Mesendoderm (in vitro differentiated cells): ENCODE data around the gene SLC6A16.
A peak's percentile ranks its signal among the peaks of the same experiment; 100 is the strongest.

Source experiments
- DNase-seq: peaks from one replicate; pipeline ENCODE4 v3.0.0; 2013
- H2AK5ac ChIP-seq: 2 replicates; pipeline ENCODE4 v1.6.1; 2013; ENCODE audit warnings: low read length, inconsistent platforms
- H2BK120ac ChIP-seq: 2 replicates; pipeline ENCODE4 v1.6.1; 2013; ENCODE audit warnings: low read depth, mild to moderate bottlenecking, low read length, moderate library complexity, mixed read lengths
- H2BK15ac ChIP-seq: replicated peaks from 2 replicates; pipeline ENCODE4 v1.6.1; 2013; ENCODE audit warnings: low read depth, mild to moderate bottlenecking, moderate library complexity
- H2BK5ac ChIP-seq: 2 replicates; pipeline ENCODE4 v1.6.1; 2013; ENCODE audit warnings: low read length, inconsistent platforms
- H3K18ac ChIP-seq: 2 replicates; pipeline ENCODE4 v1.6.1; 2013; ENCODE audit warnings: mild to moderate bottlenecking, low read length, mixed read lengths
- H3K23ac ChIP-seq: one replicate; pipeline ENCODE4 v1.6.1; 2013; ENCODE audit warnings: low read length
- H3K27ac ChIP-seq: 2 replicates; pipeline ENCODE4 v1.5.1; 2013; ENCODE audit warnings: low read depth, mild to moderate bottlenecking, inconsistent platforms, low read length, moderate library complexity
- H3K27me3 ChIP-seq: 2 replicates; pipeline ENCODE4 v1.6.1; 2013; ENCODE audit warnings: low read length, control low read depth, mild to moderate bottlenecking, inconsistent platforms; ENCODE audit not compliant: insufficient read depth, poor library complexity
- H3K36me3 ChIP-seq: 2 replicates; pipeline ENCODE4 v1.6.1; 2013; ENCODE audit warnings: low read length, inconsistent platforms; ENCODE audit not compliant: control insufficient read depth, insufficient read depth
- H3K4ac ChIP-seq: one replicate; pipeline ENCODE4 v1.6.1; 2013; ENCODE audit warnings: low read depth, mild to moderate bottlenecking, low read length, moderate library complexity
- H3K4me1 ChIP-seq: 2 replicates; pipeline ENCODE4 v1.6.1; 2013; ENCODE audit warnings: low read depth, low read length, inconsistent platforms; ENCODE audit not compliant: control insufficient read depth
- H3K4me2 ChIP-seq: 2 replicates; pipeline ENCODE4 v1.6.1; 2013; ENCODE audit warnings: low read length
- H3K4me3 ChIP-seq: 2 replicates; pipeline ENCODE4 v1.5.1; 2013; ENCODE audit warnings: mild to moderate bottlenecking, low read length
- H3K56ac ChIP-seq: one replicate; pipeline ENCODE4 v1.6.1; 2013; ENCODE audit warnings: low read length
- H3K79me1 ChIP-seq: 2 replicates; pipeline ENCODE4 v1.6.1; 2013; ENCODE audit warnings: low read length, inconsistent platforms
- H3K79me2 ChIP-seq: 2 replicates; pipeline ENCODE4 v1.6.1; 2013; ENCODE audit warnings: mild to moderate bottlenecking, low read length; ENCODE audit not compliant: control insufficient read depth, insufficient read depth
- H3K9ac ChIP-seq: 2 replicates; pipeline ENCODE4 v1.6.1; 2013; ENCODE audit warnings: low read length, inconsistent platforms
- H4K5ac ChIP-seq: one replicate; pipeline ENCODE4 v1.6.1; 2013; ENCODE audit warnings: low read length
- H4K8ac ChIP-seq: one replicate; pipeline ENCODE4 v1.6.1; 2013; ENCODE audit warnings: low read depth, mild to moderate bottlenecking, control low read depth, low read length, moderate library complexity
- WGBS: extraction: QIAGEN DNeasy Blood & Tissue Kit; methylation state at CpG from one replicate; pipeline ENCODE4 v1.1.7; 2013; ENCODE audit warnings: low lambda C conversion rate, missing lambda C conversion rate; ENCODE audit not compliant: insufficient coverage; ENCODE audit errors: extremely low coverage; 5-methylcytosine and 5-hydroxymethylcytosine counted together

SLC6A16 gene

GRCh38 chr19:49364083-49364737 lies 39.2 kb upstream of the SLC6A16 start:
- peak overlapping the region; percentile 62 for H3K56ac ChIP-seq
- peaks cover 1% of the 10 kb centered on the region for H3K36me3 ChIP-seq
- no CpG with 5 or more reads among the region's 27 CpGs for WGBS
- H3K27ac ChIP-seq: peak overlapping the region; percentile 41
- H2AK5ac ChIP-seq: no peak overlapping the region
- H3K4me1 ChIP-seq: no peaks in the 10 kb centered on the region
- peak overlapping the region; percentile 43 for H3K9ac ChIP-seq
- H3K79me2 ChIP-seq: peaks cover 25% of the 10 kb centered on the region
- no peak overlapping the region for H3K18ac ChIP-seq
- no peak overlapping the region for H2BK120ac ChIP-seq
- no peak overlapping the region for H2BK5ac ChIP-seq
- peaks cover 11% of the 10 kb centered on the region for H3K79me1 ChIP-seq
- no peak overlapping the region for H3K4ac ChIP-seq
- no peak overlapping the region for H4K8ac ChIP-seq
- H4K5ac ChIP-seq: no peak overlapping the region
- no peak overlapping the region for H3K23ac ChIP-seq
- H3K4me3 ChIP-seq: no peak overlapping the region
- peak overlapping the region; percentile 11 for H3K4me2 ChIP-seq
- DNase-seq: no peak
- H3K27me3 ChIP-seq: no peaks in the 10 kb centered on the region
- no peak overlapping the region for H2BK15ac ChIP-seq

- WGBS: no CpG with 5 or more reads among the region's 46 CpGs
- Histone ChIP-seq H4K8ac (no peak within 1 kb of the TSS), H3K23ac (peak within 1 kb of the TSS; percentile 97), H3K56ac (peak within 1 kb of the TSS; percentile 91), H2BK15ac (no peak within 1 kb of the TSS), H4K5ac (no peak within 1 kb of the TSS), H3K4me3 (peak within 1 kb of the TSS; percentile 25), H2BK120ac (no peak within 1 kb of the TSS), H2AK5ac (peak within 1 kb of the TSS; percentile 58), H3K36me3 (peaks cover 3% of the 10 kb centered on the region), H3K79me1 (peaks cover 12% of the 10 kb centered on the region), H3K4ac (no peak within 1 kb of the TSS), H3K27ac (peak within 1 kb of the TSS; percentile 87), H3K79me2 (peaks cover 26% of the 10 kb centered on the region), H3K9ac (peak within 1 kb of the TSS; percentile 81), H3K4me2 (peak within 1 kb of the TSS; percentile 75), H2BK5ac (peak within 1 kb of the TSS; percentile 73), H3K27me3 (no peaks in the 10 kb centered on the region), H3K18ac (peak within 1 kb of the TSS; percentile 34), H3K4me1 (no peaks in the 10 kb centered on the region)
- DNase-seq: peak; percentile 100
These were observed 38.5 kb upstream of the SLC6A16 start, which contains the start of gene DKKL1 for GRCh38 chr19:49363268-49364082. TSS of gene DKKL1 (plus strand) at chr19:49363877. CDS start at chr19:49363999, 122 bp downstream.

- Histone ChIP-seq H3K4me3 (peak overlapping the region; percentile 25), H3K23ac (peak overlapping the region; percentile 97), H3K9ac (peak overlapping the region; percentile 81), H3K18ac (peak overlapping the region; percentile 34), H3K27ac (peak overlapping the region; percentile 87), H2BK5ac (peak overlapping the region; percentile 73), H3K4ac (no peak overlapping the region), H3K4me1 (no peaks in the 10 kb centered on the region), H2BK120ac (no peak overlapping the region), H2BK15ac (no peak overlapping the region), H4K5ac (no peak overlapping the region), H3K79me1 (peaks cover 12% of the 10 kb centered on the region), H3K27me3 (no peaks in the 10 kb centered on the region), H3K36me3 (peaks cover 3% of the 10 kb centered on the region), H4K8ac (no peak overlapping the region), H2AK5ac (peak overlapping the region; percentile 58), H3K79me2 (peaks cover 26% of the 10 kb centered on the region), H3K4me2 (peak overlapping the region; percentile 73), H3K56ac (peak overlapping the region; percentile 91)
- DNase-seq: no peak
- WGBS: no CpG with 5 or more reads among the region's 14 CpGs
These were observed 37.9 kb upstream of the SLC6A16 start for GRCh38 chr19:49362929-49363267.

- peak; percentile 82 for DNase-seq
- H2BK120ac ChIP-seq: peak within 1 kb of the TSS; percentile 33
- H2BK15ac ChIP-seq: no peak within 1 kb of the TSS
- no peaks in the 10 kb centered on the region for H3K4me1 ChIP-seq
- peak within 1 kb of the TSS; percentile 97 for H3K23ac ChIP-seq
- peaks cover 3% of the 10 kb centered on the region for H3K36me3 ChIP-seq
- peaks cover 15% of the 10 kb centered on the region for H3K79me1 ChIP-seq
- H2AK5ac ChIP-seq: peak within 1 kb of the TSS; percentile 58
- peak within 1 kb of the TSS; percentile 75 for H3K4me2 ChIP-seq
- WGBS: no CpG with 5 or more reads among the region's 52 CpGs
- H3K27me3 ChIP-seq: no peaks in the 10 kb centered on the region
- peaks cover 26% of the 10 kb centered on the region for H3K79me2 ChIP-seq
- H3K4me3 ChIP-seq: peak within 1 kb of the TSS; percentile 98
- H3K56ac ChIP-seq: peak within 1 kb of the TSS; percentile 98
- H4K5ac ChIP-seq: no peak within 1 kb of the TSS
- H3K27ac ChIP-seq: peak within 1 kb of the TSS; percentile 92
- H3K18ac ChIP-seq: peak within 1 kb of the TSS; percentile 99
- peak within 1 kb of the TSS; percentile 89 for H2BK5ac ChIP-seq
- peak within 1 kb of the TSS; percentile 94 for H3K4ac ChIP-seq
- peak within 1 kb of the TSS; percentile 98 for H3K9ac ChIP-seq
- H4K8ac ChIP-seq: peak within 1 kb of the TSS; percentile 83
These were observed 37.3 kb upstream of the SLC6A16 start, which contains the start of gene TEAD2 for GRCh38 chr19:49362048-49362928. TSS of gene TEAD2 (minus strand) at chr19:49362416. CDS start at chr19:49360075, 2,341 bp downstream.

- Histone ChIP-seq H3K4me3 (peak overlapping the region; percentile 98), H3K9ac (peak overlapping the region; percentile 98), H3K4ac (peak overlapping the region; percentile 94), H3K4me2 (peak overlapping the region; percentile 23), H3K79me2 (peaks cover 26% of the 10 kb centered on the region), H2BK15ac (no peak overlapping the region), H3K79me1 (peaks cover 19% of the 10 kb centered on the region), H3K4me1 (no peaks in the 10 kb centered on the region), H3K56ac (peak overlapping the region; percentile 98), H3K23ac (peak overlapping the region; percentile 59), H2AK5ac (peak overlapping the region; percentile 18), H4K5ac (no peak overlapping the region), H2BK120ac (peak overlapping the region; percentile 33), H2BK5ac (peak overlapping the region; percentile 89), H3K18ac (peak overlapping the region; percentile 99), H3K36me3 (peaks cover 6% of the 10 kb centered on the region), H4K8ac (peak overlapping the region; percentile 83), H3K27me3 (no peaks in the 10 kb centered on the region), H3K27ac (peak overlapping the region; percentile 92)
- DNase-seq: peak; percentile 88
- WGBS: no CpG with 5 or more reads among the region's 27 CpGs
These were observed 36.6 kb upstream of the SLC6A16 start for GRCh38 chr19:49361438-49362047.
